MM.1S (cell line): ENCODE data around the gene RAPGEF6.

Experiments used
- EZH2phosphoT487 ChIP-seq: fragments of 300-600 bp; sonication (generic); IDR thresholded peaks from 2 replicates; pipeline ENCODE4 v1.6.1; 2018; ENCODE audit warnings: antibody characterized with exemption, low read length
- TF ChIP-seq, protein P1 (sequence below): fragments of 300-600 bp; sonication (generic); IDR thresholded peaks from 2 replicates; pipeline ENCODE4 v1.5.1; 2016; ENCODE audit warnings: antibody characterized with exemption, low read length, mixed read lengths

DNA sequence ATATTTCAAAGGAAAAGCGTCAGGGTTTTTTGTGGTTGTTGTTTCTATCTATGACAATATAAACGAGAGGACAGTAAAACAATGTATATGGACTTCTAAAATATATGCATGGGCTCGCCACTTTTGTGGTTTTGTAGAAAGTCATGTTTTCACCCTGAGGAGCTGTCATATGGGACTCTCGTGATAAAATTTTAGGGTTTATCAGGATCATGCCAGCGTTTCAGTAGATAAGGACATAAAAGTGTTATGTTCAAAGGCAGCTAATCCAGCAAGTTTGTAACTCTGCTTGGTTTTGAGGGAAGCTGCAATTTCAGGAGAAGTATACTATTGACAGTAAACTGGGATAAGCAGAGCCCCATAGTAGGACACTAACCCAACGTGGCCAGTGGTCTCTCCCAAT, 250.9 kb downstream of the RAPGEF6 start:
- TF ChIP-seq, protein P1, sequence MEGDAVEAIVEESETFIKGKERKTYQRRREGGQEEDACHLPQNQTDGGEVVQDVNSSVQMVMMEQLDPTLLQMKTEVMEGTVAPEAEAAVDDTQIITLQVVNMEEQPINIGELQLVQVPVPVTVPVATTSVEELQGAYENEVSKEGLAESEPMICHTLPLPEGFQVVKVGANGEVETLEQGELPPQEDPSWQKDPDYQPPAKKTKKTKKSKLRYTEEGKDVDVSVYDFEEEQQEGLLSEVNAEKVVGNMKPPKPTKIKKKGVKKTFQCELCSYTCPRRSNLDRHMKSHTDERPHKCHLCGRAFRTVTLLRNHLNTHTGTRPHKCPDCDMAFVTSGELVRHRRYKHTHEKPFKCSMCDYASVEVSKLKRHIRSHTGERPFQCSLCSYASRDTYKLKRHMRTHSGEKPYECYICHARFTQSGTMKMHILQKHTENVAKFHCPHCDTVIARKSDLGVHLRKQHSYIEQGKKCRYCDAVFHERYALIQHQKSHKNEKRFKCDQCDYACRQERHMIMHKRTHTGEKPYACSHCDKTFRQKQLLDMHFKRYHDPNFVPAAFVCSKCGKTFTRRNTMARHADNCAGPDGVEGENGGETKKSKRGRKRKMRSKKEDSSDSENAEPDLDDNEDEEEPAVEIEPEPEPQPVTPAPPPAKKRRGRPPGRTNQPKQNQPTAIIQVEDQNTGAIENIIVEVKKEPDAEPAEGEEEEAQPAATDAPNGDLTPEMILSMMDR, result no peak
- TF ChIP-seq EZH2phosphoT487, result no peak
